ENCODE results near the gene PECR. TPM values are rescaled to one million over a fixed set of nuclear protein-coding genes. Genes with fewer than 3 reads are reported as not detected.

Gene PECR
- total and polyA plus RNA-seq, 9 donors = 7.0 to 15.0 (median 11.5) TPM

DNA sequence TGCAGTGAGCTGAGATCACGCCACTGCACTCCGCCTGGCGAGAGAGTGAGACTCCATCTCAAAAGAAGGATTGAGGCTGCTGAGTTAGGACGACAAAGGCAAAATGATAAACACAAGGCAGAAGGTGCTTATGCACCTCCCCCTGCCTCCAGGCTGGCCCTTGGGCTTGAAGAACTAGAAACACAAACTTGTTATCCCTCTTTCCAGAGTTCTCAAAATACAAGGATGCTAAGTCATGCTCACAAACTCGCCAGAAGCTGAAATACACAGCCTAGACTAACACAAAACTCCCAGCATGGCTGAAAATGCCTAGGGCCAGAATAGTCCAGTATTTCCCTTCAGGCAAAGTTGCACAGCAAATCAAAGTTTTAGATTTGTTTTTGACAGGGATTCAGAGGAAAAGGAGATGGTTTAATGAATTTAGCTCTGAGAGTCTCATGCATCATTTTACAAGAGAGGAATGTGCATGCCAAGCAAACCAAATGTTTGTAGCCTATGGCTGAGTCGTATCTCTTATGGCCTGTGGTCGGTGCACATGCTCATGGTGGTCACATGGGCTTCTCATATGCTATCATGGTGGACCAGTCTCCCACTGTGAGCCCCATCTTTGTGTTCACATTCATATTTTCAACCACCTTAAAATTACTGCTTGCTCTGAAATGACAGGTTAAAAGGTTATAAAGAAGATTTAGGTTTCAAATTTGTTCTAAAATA, 52.0 kb downstream of the PECR start:
- Histone ChIP-seq H3K4me3 (no peak overlapping the region), H3K9me3 (no peaks in the 10 kb centered on the region), H3K4me1 (ENCODE audit: insufficient read depth) (peaks cover 2% of the 10 kb centered on the region), H3K36me3 (no peaks in the 10 kb centered on the region), H3K27ac (no peak overlapping the region), H3K27me3 (no peaks in the 10 kb centered on the region)
- intact Hi-C loops (cut with DNase I) = loop anchor here in 1 of 4 donors (10.0 kb wide), 1 partner anchor 635 kb away; no protein-coding TSS in a partner anchor
- TF ChIP-seq POLR2A (IDR thresholded peaks at IDR 0.05) (no peak), CTCF (IDR thresholded peaks at IDR 0.05) (no peak), EP300 (IDR thresholded peaks at IDR 0.05) (no peak)
- WGBS, 3 donors = 92 to 93% (median 92%) methylated on average over 7 of the region's 7 CpGs
- no peak for DNase-seq

GRCh38 chr2:216024779-216025336, 56.8 kb downstream of the PECR start:
- Histone ChIP-seq H3K4me1 (ENCODE audit: insufficient read depth) (no peaks in the 10 kb centered on the region), H3K4me3 (no peak overlapping the region), H3K36me3 (no peaks in the 10 kb centered on the region), H3K27ac (no peak overlapping the region), H3K27me3 (no peaks in the 10 kb centered on the region), H3K9me3 (no peaks in the 10 kb centered on the region)
- 94 to 99% (median 97%) methylated on average over 7 of the region's 7 CpGs for WGBS, 3 donors
- intact Hi-C loops (cut with DNase I) = no loop called here
- TF ChIP-seq POLR2A (IDR thresholded peaks at IDR 0.05) (no peak), EP300 (IDR thresholded peaks at IDR 0.05) (no peak), CTCF (IDR thresholded peaks at IDR 0.05) (no peak)
- no peak for DNase-seq

DNA sequence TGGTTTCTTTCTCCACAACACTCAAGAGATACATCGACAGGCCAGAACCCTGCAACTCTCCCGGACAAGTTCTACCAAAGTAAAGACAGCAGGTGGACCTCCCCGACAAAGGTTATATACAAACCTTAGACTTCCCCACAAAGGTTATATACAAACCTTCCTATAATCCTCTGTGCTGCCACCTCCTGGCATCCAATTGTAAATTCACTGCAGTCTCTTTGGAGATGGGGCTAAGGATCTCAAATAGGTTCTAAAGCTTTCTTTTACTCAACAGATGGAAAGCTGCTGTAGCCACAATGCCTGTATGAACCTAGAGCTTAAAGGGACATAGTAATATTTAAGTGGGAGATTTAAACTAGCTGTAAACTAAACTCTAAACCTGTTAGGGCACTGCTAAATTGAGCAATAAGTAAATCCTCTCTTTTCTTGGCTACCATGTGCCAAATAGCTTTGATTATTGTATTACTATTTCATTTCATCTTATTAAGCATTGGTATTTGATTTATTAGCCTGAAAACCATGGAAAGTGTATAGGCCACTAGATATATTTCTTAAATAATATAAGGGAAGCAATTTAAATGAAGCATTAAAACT, 58.5 kb downstream of the PECR start:
- Histone ChIP-seq H3K4me1 (ENCODE audit: insufficient read depth) (no peaks in the 10 kb centered on the region), H3K4me3 (no peak overlapping the region), H3K27ac (no peak overlapping the region), H3K36me3 (no peaks in the 10 kb centered on the region), H3K9me3 (no peaks in the 10 kb centered on the region), H3K27me3 (no peaks in the 10 kb centered on the region)
- TF ChIP-seq POLR2A (IDR thresholded peaks at IDR 0.05) (no peak), EP300 (IDR thresholded peaks at IDR 0.05) (no peak)
- no peak for DNase-seq
- intact Hi-C loops (cut with DNase I) = no loop called here
- 37 to 45% (median 42%) methylated on average over 3 of the region's 3 CpGs for WGBS, 3 donors

- intact Hi-C loops (cut with DNase I) = no loop called here
- WGBS, 3 donors = 76 to 84% (median 78%) methylated on average over 7 of the region's 7 CpGs
- H3K4me1 ChIP-seq (ENCODE audit: insufficient read depth) = no peaks in the 10 kb centered on the region
Measured at GRCh38 chr2:216021768-216022565, 59.6 kb downstream of the PECR start.

More at GRCh38 chr2:216021768-216022565, 59.6 kb downstream of the PECR start:
- DNase-seq = no peak
- H3K9me3 ChIP-seq = no peaks in the 10 kb centered on the region
- H3K4me3 ChIP-seq = no peak overlapping the region
- no peaks in the 10 kb centered on the region for H3K27me3 ChIP-seq
- no peak for TF ChIP-seq POLR2A (IDR thresholded peaks at IDR 0.05)
- TF ChIP-seq CTCF (IDR thresholded peaks at IDR 0.05) = no peak
- TF ChIP-seq EP300 (IDR thresholded peaks at IDR 0.05) = no peak
- H3K36me3 ChIP-seq = no peaks in the 10 kb centered on the region
- H3K27ac ChIP-seq = no peak overlapping the region
